K562 (cell line): Measurements from ENCODE around the gene SNTG2. TPM values are rescaled to one million over a fixed set of nuclear protein-coding genes. Genes with fewer than 3 reads are reported as not detected.

Experiments
- ATAC-seq: fragments of 200-7000 bp; cut with Tn5 transposase; 3 replicates; pipeline ENCODE4 v1.9.1; 2020; ENCODE audit warnings: moderate library complexity
- BruUV-seq: library from RNA; stranded (reverse); fragments of 400-500 nt; replicated peaks from 2 replicates; lab custom pipeline; 2021; lab: Mats Ljungman, UMichigan
- CTCF ChIA-PET: fragments of 300-600 bp; formaldehyde crosslinking; extraction: SDS; loops from one replicate; lab custom pipeline; 2021; ENCODE audit warnings: low intra/inter-chr PET ratio; lab: Yijun Ruan, JAX
- POLR2A ChIA-PET: fragments of 300-600, 350-650 bp; sonication (Branson Sonifier 250); formaldehyde crosslinking; extraction: SDS; loops from one replicate; lab custom pipeline; 2021; ENCODE audit warnings: antibody characterized with exemption, inconsistent platforms; lab: Yijun Ruan, JAX
- DNase-seq, 4 experiments: peaks; one replicate each; pipeline versions ENCODE4 v3.0.0 to v3.0.0-alpha.2; 2011 to 2018; ENCODE audit warnings: low spot score in 3 of 4, mixed read lengths in 3 of 4; ENCODE audit errors: extremely low read depth in 1 of 4
- FAIRE-seq: peaks from 2 replicates; lab custom pipeline; 2011; peaks lifted over from hg19 to GRCh38; lab: Jason Lieb, UNC
- H2AFZ ChIP-seq: 2 replicates; pipeline ENCODE4 v1.6.0; 2011; ENCODE audit warnings: low read depth, low read length, control low read depth, inconsistent platforms
- H3K27ac ChIP-seq: fragments of 200-600 bp; 3 replicates; pipeline ENCODE4 v1.8.0; 2011; ENCODE audit warnings: low read depth, mild to moderate bottlenecking, control low read depth, inconsistent platforms, low read length, moderate library complexity, mixed read lengths; ENCODE audit errors: extremely low read depth
- H3K27me3 ChIP-seq, 2 experiments: fragments of 300-600 bp in 1 of 2; 2 replicates in 1 of 2; 3 replicates in 1 of 2; pipeline versions ENCODE4 v1.6.0 to v1.8.0; 2011; ENCODE audit warnings: inconsistent platforms in 2 of 2, low read length in 2 of 2, mild to moderate bottlenecking in 1 of 2, mixed read lengths in 1 of 2, moderate library complexity in 1 of 2; ENCODE audit not compliant: control insufficient read depth in 2 of 2, insufficient read depth in 2 of 2
- H3K36me3 ChIP-seq: fragments of 300-600 bp; 3 replicates; pipeline ENCODE4 v1.8.0; 2011; ENCODE audit warnings: mild to moderate bottlenecking, low read length, inconsistent platforms; ENCODE audit not compliant: control insufficient read depth, insufficient read depth
- H3K4me1 ChIP-seq, 2 experiments: fragments of 200-600 bp in 1 of 2; replicated peaks in 1 of 2; 2 replicates in 1 of 2; 3 replicates in 1 of 2; pipeline versions ENCODE4 v1.5.1 to v1.8.0; 2011; ENCODE audit warnings: inconsistent platforms in 2 of 2, low read length in 2 of 2, mild to moderate bottlenecking in 1 of 2, mixed read lengths in 1 of 2, moderate library complexity in 1 of 2; ENCODE audit not compliant: control insufficient read depth in 2 of 2, insufficient read depth in 2 of 2
- H3K4me2 ChIP-seq: 2 replicates; pipeline ENCODE4 v1.6.1; 2011; ENCODE audit warnings: low read length, control low read depth, inconsistent platforms, mixed read lengths; ENCODE audit not compliant: insufficient read depth
- H3K4me3 ChIP-seq: fragments of 200-600 bp; sonication (generic), shearing (Covaris generic); 2 replicates; pipeline ENCODE4 v1.5.1; 2016; ENCODE audit warnings: control low read depth, inconsistent platforms
- H3K79me2 ChIP-seq: fragments of 200-600 bp; 3 replicates; pipeline ENCODE4 v1.8.0; 2011; ENCODE audit warnings: low read length, inconsistent platforms; ENCODE audit not compliant: control insufficient read depth, insufficient read depth
- H3K9ac ChIP-seq, 2 experiments: 2 replicates each; pipeline versions ENCODE4 v1.6.0 to v1.6.1; 2011; ENCODE audit warnings: low read depth in 2 of 2, low read length in 2 of 2, control low read depth in 1 of 2, inconsistent platforms in 1 of 2, mild to moderate bottlenecking in 1 of 2, mixed read lengths in 1 of 2; ENCODE audit not compliant: insufficient read depth in 1 of 2
- H3K9me1 ChIP-seq: one replicate; pipeline ENCODE4 v1.6.0; 2011; ENCODE audit warnings: inconsistent platforms, mild to moderate bottlenecking, low read length, moderate library complexity; ENCODE audit not compliant: control insufficient read depth, insufficient read depth
- H3K9me3 ChIP-seq: replicated peaks from 2 replicates; pipeline ENCODE4 v1.5.1; 2011; ENCODE audit warnings: low read depth, low read length, inconsistent platforms; ENCODE audit not compliant: control insufficient read depth, insufficient read depth
- H4K20me1 ChIP-seq: replicated peaks from 2 replicates; pipeline ENCODE4 v1.6.1; 2011; ENCODE audit warnings: low read length, inconsistent platforms, mixed read lengths; ENCODE audit not compliant: control insufficient read depth, insufficient read depth
- ARID1B ChIP-seq: fragments of 450-650 bp; IDR thresholded peaks from 2 replicates; pipeline ENCODE4 v1.6.1; 2016; ENCODE audit warnings: antibody characterized with exemption, mild to moderate bottlenecking, inconsistent platforms
- ATF3 ChIP-seq, 2 experiments: fragments of 450-650 bp in 1 of 2; sonication (generic) in 1 of 2; formaldehyde crosslinking in 1 of 2; IDR thresholded peaks in 1 of 2; conservative IDR thresholded peaks in 1 of 2; 2 replicates each; pipeline versions ENCODE4 v1.6.1 to v1.8.1; 2016 to 2023; ENCODE audit warnings: mild to moderate bottlenecking in 2 of 2, moderate library complexity in 2 of 2, inconsistent platforms in 1 of 2, missing genetic modification reagents in 1 of 2
- E2F3 ChIP-seq: fragments of 250-450 bp; sonication (Bioruptor Pico); IDR thresholded peaks from 2 replicates; pipeline ENCODE4 v1.4.0; 2020; ENCODE audit warnings: mild to moderate bottlenecking
- FOXA1 ChIP-seq: fragments of 450-650 bp; IDR thresholded peaks from 2 replicates; pipeline ENCODE4 v1.6.1; 2016; ENCODE audit warnings: mild to moderate bottlenecking, borderline replicate concordance
- HNRNPLL ChIP-seq: fragments of 200-400 bp; formaldehyde crosslinking; IDR thresholded peaks from 2 replicates; pipeline ENCODE4 v1.6.1; 2017; ENCODE audit warnings: low read length, low read depth, mild to moderate bottlenecking; ENCODE audit not compliant: poor library complexity, severe bottlenecking
- POU5F1 ChIP-seq: fragments of 150-350 bp; IDR thresholded peaks from 2 replicates; pipeline ENCODE4 v1.6.1; 2014; ENCODE audit warnings: borderline replicate concordance, low read length, low read depth, mild to moderate bottlenecking; ENCODE audit not compliant: partially characterized antibody
- PURB ChIP-seq: sonication (generic); formaldehyde crosslinking; IDR thresholded peaks from 2 replicates; pipeline ENCODE4 v1.9.0; 2021; ENCODE audit warnings: low read depth, mild to moderate bottlenecking, missing genetic modification reagents
- RBM22 ChIP-seq: fragments of 200-400 bp; formaldehyde crosslinking; IDR thresholded peaks from 2 replicates; pipeline ENCODE4 v1.6.1; 2018; ENCODE audit warnings: low read length, low read depth; ENCODE audit not compliant: poor library complexity, severe bottlenecking
- SMAD2 ChIP-seq: fragments of 150-350 bp; IDR thresholded peaks from 2 replicates; pipeline ENCODE4 v1.6.1; 2014; ENCODE audit warnings: low read depth, mild to moderate bottlenecking, low read length
- SRSF3 ChIP-seq: fragments of 200-400 bp; formaldehyde crosslinking; IDR thresholded peaks from 2 replicates; pipeline ENCODE4 v1.6.1; 2016; ENCODE audit warnings: mild to moderate bottlenecking, low read length, moderate library complexity; ENCODE audit not compliant: insufficient read depth
- TBL1XR1 ChIP-seq, 2 experiments: IDR thresholded peaks; 2 replicates each; pipeline ENCODE4 v1.6.1; 2012; ENCODE audit warnings: improper control_type of control experiment in 2 of 2, low read length in 2 of 2, mild to moderate bottlenecking in 1 of 2
- ZBTB1 ChIP-seq: sonication (generic); formaldehyde crosslinking; IDR thresholded peaks from 2 replicates; pipeline ENCODE4 v1.8.1; 2023; ENCODE audit warnings: missing genetic modification reagents, low read depth, mild to moderate bottlenecking, borderline replicate concordance
- ZNF311 ChIP-seq: fragments of 250-450 bp; sonication (Bioruptor Pico); IDR thresholded peaks from 2 replicates; pipeline ENCODE4 v1.4.0; 2020; ENCODE audit warnings: mild to moderate bottlenecking, moderate library complexity
- ZNF57 ChIP-seq: fragments of 450-650 bp; formaldehyde crosslinking; IDR thresholded peaks from 2 replicates; pipeline ENCODE4 v1.4.0; 2020; ENCODE audit warnings: mild to moderate bottlenecking, moderate library complexity
- WGBS: fragments of 100-300 bp; shearing (Covaris generic); methylation state at CpG from one replicate; pipeline ENCODE4 v1.1.6; 2016; ENCODE audit warnings: low coverage, mixed read lengths; ENCODE audit not compliant: insufficient coverage; ENCODE audit errors: missing lambda C conversion rate; 5-methylcytosine and 5-hydroxymethylcytosine counted together
- in situ Hi-C: fragments of 300-500 bp; cut with MboI; formaldehyde crosslinking; loops from 4 replicates; pipeline ENCODE4 v1.15.0; 2018; ENCODE audit warnings: inconsistent platforms, mixed read lengths
- intact Hi-C: fragments of 100-400 bp; cut with micrococcal nuclease; formaldehyde crosslinking; loops from 2 replicates; pipeline ENCODE4 v1.14.2; 2022
- polyA plus RNA-seq, 8 experiments: library from polyadenylated mRNA; depleted of rRNA in 4 of 8; stranded (reverse) in 5 of 8; unstranded in 3 of 8; fragments of >200 nt; fragmentation: Nextera tagmentation in 2 of 8; fragmentation: Illumina TruSeq in 1 of 8; extraction: Ambion mirVana in 2 of 8; extraction: Trizol in 1 of 8; gene quantifications; 2 replicates each; pipeline versions ENCODE4 v1.2.1 to v1.2.3, GENCODE V29; 2011 to 2014; ENCODE audit warnings: inconsistent platforms in 1 of 8, missing spikeins in 1 of 8
- total RNA-seq, 7 experiments: library from RNA; depleted of rRNA in 6 of 7; stranded (reverse); fragments of >200 nt in 6 of 7; fragmentation: Illumina TruSeq in 2 of 7; extraction: Trizol in 2 of 7; gene quantifications; 2 replicates each; pipeline versions ENCODE4 v1.2.1 to v1.2.3, GENCODE V29; 2011 to 2021; ENCODE audit warnings: low replicate concordance in 1 of 7
- TF ChIP-seq, protein P1 (sequence below), 2 experiments: fragments of 200-800 bp in 1 of 2; sonication (Bioruptor generic) in 1 of 2; sonication (generic) in 1 of 2; formaldehyde crosslinking in 1 of 2; IDR thresholded peaks in 1 of 2; conservative IDR thresholded peaks in 1 of 2; 2 replicates each; pipeline versions ENCODE4 v1.5.0 to v1.6.1; 2016 to 2020; ENCODE audit warnings: missing compliant biosample characterization in 1 of 2, missing genetic modification characterization in 1 of 2, missing genetic modification reagents in 1 of 2
- TF ChIP-seq, protein P2 (sequence below): fragments of 450-650 bp; IDR thresholded peaks from 2 replicates; pipeline ENCODE4 v1.6.1; 2017; ENCODE audit warnings: antibody characterized with exemption

The SNTG2 gene
- total and polyA plus RNA-seq, 9 of the 15 experiments (the other 6 are each of a cell fraction or from before 2014, with no cell fraction given), result not detected

DNA sequence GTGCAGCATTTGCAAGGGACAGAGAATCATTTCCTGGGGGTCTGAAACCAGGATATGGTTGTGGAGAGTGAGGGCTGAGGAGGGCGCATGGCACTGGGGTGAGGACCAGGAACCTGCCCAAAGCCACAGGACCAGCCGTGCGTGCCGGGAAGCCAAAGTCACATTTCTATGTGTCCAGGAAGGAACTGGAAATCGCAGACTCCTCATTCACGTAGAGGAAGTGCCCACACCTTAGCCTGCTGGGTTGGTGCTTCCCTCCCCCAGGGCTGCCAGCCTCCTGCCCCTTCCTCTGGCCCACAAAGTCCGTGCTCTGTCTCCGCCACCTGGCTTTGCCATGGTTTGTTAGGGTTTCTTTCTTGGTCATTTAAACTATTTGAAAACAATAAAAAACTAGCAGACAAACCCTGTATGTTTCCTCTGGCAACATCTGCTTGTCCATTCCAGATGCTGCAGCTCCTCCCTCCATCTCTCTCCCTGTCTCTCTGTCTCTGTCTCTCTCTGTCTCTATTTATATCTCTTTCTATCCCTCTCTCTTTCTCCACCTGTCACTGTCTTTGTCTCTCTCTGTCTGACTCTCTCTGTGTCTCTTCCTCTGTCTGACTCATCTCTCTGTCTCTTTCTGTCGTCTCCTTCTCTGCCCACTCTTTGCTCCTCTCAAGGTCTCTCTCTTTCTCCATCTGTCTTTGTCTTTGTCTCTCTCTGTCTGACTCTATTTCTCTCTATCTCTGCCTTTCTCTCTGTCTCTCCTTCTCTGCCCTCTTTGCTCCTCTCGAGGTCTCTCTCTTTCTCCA is 299.4 kb downstream of the SNTG2 start:
- no peak overlapping the region for H2AFZ ChIP-seq
- no peaks in the 10 kb centered on the region for H3K79me2 ChIP-seq
- no peak overlapping the region for H3K4me2 ChIP-seq
- H4K20me1 ChIP-seq, result no peaks in the 10 kb centered on the region
- H3K9me3 ChIP-seq, result no peaks in the 10 kb centered on the region
- H3K9ac ChIP-seq, result no peak overlapping the region
- POLR2A ChIA-PET, result no interaction called here
- no peaks in the 10 kb centered on the region for H3K36me3 ChIP-seq
- no peak for ATAC-seq
- intact Hi-C loops, result no loop called here
- no peak for DNase-seq
- FAIRE-seq, result no peak
- no peaks in the 10 kb centered on the region for H3K4me1 ChIP-seq
- BruUV-seq, result no TSS peak
- H3K27ac ChIP-seq, result no peak overlapping the region
- in situ Hi-C loops, result no loop called here
- peaks cover 0 to 9% of the 10 kb centered on the region in 2 experiments; a peak in 2 of 5 replicates for H3K27me3 ChIP-seq
- H3K9me1 ChIP-seq, result no peaks in the 10 kb centered on the region
- WGBS, result 2% methylated on average over 10 of the region's 10 CpGs
- H3K4me3 ChIP-seq, result no peak overlapping the region
- CTCF ChIA-PET, result no interaction called here
- TF ChIP-seq E2F3 (CRISPR knock-in tag), result no peak
- no peak for TF ChIP-seq RBM22
- no peak for TF ChIP-seq ZNF311 (CRISPR knock-in tag)
- no peak for TF ChIP-seq TBL1XR1 (IDR thresholded peaks at IDR 0.05; ENCODE audit: low read length in 2 of 2)
- no peak for TF ChIP-seq PURB (CRISPR knock-in tag)
- TF ChIP-seq ZBTB1, result no peak
- TF ChIP-seq ARID1B, result no peak
- no peak for TF ChIP-seq FOXA1
- no peak for TF ChIP-seq SRSF3
- TF ChIP-seq ZNF57, result no peak
- TF ChIP-seq HNRNPLL, result no peak
- no peak for TF ChIP-seq SMAD2
- TF ChIP-seq ATF3 (IDR thresholded peaks at IDR 0.05), result no peak
- no peak for TF ChIP-seq ATF3 (CRISPR knock-in tag; conservative IDR thresholded peaks at IDR 0.05)
- TF ChIP-seq, protein P1, sequence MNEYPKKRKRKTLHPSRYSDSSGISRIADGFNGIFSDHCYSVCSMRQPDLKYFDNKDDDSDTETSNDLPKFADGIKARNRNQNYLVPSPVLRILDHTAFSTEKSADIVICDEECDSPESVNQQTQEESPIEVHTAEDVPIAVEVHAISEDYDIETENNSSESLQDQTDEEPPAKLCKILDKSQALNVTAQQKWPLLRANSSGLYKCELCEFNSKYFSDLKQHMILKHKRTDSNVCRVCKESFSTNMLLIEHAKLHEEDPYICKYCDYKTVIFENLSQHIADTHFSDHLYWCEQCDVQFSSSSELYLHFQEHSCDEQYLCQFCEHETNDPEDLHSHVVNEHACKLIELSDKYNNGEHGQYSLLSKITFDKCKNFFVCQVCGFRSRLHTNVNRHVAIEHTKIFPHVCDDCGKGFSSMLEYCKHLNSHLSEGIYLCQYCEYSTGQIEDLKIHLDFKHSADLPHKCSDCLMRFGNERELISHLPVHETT (CRISPR knock-in tag; conservative IDR thresholded peaks at IDR 0.05 in 1 of 2, IDR thresholded peaks at IDR 0.05 in 1 of 2), result no peak
- no peak for TF ChIP-seq POU5F1
- TF ChIP-seq, protein P2, sequence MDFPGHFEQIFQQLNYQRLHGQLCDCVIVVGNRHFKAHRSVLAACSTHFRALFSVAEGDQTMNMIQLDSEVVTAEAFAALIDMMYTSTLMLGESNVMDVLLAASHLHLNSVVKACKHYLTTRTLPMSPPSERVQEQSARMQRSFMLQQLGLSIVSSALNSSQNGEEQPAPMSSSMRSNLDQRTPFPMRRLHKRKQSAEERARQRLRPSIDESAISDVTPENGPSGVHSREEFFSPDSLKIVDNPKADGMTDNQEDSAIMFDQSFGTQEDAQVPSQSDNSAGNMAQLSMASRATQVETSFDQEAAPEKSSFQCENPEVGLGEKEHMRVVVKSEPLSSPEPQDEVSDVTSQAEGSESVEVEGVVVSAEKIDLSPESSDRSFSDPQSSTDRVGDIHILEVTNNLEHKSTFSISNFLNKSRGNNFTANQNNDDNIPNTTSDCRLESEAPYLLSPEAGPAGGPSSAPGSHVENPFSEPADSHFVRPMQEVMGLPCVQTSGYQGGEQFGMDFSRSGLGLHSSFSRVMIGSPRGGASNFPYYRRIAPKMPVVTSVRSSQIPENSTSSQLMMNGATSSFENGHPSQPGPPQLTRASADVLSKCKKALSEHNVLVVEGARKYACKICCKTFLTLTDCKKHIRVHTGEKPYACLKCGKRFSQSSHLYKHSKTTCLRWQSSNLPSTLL, result no peak
